ENCODE results near the gene TSPO. TPM values are rescaled to one million over a fixed set of nuclear protein-coding genes. Genes with fewer than 3 reads are reported as not detected.

Gene TSPO
- total RNA-seq, 6 experiments from 2014 or later = 325 to 442 (median 361) TPM

DNA sequence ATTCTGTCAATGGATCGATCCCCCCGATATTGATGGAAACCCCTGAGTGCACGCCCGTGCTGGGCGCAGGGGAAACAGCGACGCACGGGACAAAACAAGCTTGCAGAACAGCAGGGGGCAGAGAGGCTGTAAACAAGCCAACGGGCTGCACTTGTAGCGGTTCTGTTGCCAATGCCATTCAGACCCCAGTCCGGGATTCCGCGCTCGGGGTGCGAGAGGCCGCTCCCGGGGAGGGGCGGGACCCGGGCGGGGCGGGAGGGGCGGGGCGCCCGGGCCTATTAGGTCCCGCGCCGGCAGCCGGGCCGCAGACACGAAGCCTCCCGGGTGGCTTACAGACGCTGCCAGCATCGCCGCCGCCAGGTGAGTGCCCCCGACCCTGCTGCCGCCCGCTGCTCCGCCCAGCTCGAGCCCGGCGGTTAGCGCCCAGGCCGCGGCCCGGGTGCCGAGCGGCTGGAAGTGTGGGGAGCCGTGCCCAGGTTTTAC is 40.9 kb upstream of the TSPO start, which contains the start of gene BIK:
BIK (plus strand) TSS at position 307 of the 483 bp plus-strand sequence. CDS start 13,273 bp downstream, outside the sequence.
- no peaks in the 10 kb centered on the region for H3K36me3 Mint-ChIP-seq (ENCODE audit: low read depth)
- H3K4me3 Mint-ChIP-seq = peak within 1 kb of the TSS; percentile 76
- no peak for DNase-seq
- no peaks in the 10 kb centered on the region for H3K9me3 Mint-ChIP-seq
- H3K27me3 Mint-ChIP-seq (ENCODE audit: insufficient read depth) = peaks cover 32% of the 10 kb centered on the region
- TF ChIP-seq, protein P1, sequence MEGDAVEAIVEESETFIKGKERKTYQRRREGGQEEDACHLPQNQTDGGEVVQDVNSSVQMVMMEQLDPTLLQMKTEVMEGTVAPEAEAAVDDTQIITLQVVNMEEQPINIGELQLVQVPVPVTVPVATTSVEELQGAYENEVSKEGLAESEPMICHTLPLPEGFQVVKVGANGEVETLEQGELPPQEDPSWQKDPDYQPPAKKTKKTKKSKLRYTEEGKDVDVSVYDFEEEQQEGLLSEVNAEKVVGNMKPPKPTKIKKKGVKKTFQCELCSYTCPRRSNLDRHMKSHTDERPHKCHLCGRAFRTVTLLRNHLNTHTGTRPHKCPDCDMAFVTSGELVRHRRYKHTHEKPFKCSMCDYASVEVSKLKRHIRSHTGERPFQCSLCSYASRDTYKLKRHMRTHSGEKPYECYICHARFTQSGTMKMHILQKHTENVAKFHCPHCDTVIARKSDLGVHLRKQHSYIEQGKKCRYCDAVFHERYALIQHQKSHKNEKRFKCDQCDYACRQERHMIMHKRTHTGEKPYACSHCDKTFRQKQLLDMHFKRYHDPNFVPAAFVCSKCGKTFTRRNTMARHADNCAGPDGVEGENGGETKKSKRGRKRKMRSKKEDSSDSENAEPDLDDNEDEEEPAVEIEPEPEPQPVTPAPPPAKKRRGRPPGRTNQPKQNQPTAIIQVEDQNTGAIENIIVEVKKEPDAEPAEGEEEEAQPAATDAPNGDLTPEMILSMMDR (IDR thresholded peaks at IDR 0.05) = peak; percentile 39; the same call in 1 of the 2 replicates
- H3K27ac Mint-ChIP-seq = no peak within 1 kb of the TSS
- H3K4me1 Mint-ChIP-seq (ENCODE audit: low read depth) = no peaks in the 10 kb centered on the region

DNA sequence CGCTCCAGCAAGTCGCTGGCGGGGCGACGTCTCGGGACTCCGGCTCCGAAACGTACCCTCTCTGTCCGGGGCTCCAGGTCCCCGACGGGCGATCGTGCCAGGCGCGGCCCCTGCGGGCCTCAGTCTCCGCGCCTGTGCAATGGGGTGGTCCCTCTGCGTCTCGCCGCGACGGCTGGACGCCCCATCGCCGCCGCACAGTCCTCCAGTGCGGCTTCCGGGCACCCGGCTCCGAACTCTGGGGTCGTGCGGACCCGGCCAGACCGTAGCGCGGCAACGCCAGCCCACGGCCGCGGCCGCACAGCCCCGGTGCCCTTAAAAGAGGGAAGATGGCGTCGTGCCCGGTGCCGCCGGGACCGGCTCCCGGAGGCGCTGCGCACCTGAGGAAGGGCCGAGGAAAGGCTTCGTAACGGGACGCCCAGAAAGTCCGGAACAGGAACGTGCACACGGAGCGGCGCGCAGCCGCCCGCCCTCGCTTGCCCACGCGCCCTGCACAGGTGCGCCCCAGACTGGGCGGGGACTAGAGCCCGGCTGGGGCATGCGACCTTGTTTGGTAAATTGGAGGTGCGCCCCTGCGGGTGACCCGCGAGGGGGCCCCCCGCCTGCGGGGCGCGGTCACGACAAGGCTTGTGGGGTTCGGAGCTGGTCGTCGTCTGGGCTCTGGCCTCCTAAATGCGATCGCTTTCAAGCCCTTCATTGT is 40.3 kb upstream of the TSPO start:
- no peak for DNase-seq
- H3K4me3 Mint-ChIP-seq = peak overlapping the region; percentile 61; the same call in 1 of the 2 replicates
- H3K4me1 Mint-ChIP-seq (ENCODE audit: low read depth) = no peaks in the 10 kb centered on the region
- no peaks in the 10 kb centered on the region for H3K36me3 Mint-ChIP-seq (ENCODE audit: low read depth)
- H3K27me3 Mint-ChIP-seq (ENCODE audit: insufficient read depth) = peaks cover 37% of the 10 kb centered on the region
- H3K27ac Mint-ChIP-seq = no peak overlapping the region
- no peaks in the 10 kb centered on the region for H3K9me3 Mint-ChIP-seq
- TF ChIP-seq, protein P1 (IDR thresholded peaks at IDR 0.05) = no peak

DNA sequence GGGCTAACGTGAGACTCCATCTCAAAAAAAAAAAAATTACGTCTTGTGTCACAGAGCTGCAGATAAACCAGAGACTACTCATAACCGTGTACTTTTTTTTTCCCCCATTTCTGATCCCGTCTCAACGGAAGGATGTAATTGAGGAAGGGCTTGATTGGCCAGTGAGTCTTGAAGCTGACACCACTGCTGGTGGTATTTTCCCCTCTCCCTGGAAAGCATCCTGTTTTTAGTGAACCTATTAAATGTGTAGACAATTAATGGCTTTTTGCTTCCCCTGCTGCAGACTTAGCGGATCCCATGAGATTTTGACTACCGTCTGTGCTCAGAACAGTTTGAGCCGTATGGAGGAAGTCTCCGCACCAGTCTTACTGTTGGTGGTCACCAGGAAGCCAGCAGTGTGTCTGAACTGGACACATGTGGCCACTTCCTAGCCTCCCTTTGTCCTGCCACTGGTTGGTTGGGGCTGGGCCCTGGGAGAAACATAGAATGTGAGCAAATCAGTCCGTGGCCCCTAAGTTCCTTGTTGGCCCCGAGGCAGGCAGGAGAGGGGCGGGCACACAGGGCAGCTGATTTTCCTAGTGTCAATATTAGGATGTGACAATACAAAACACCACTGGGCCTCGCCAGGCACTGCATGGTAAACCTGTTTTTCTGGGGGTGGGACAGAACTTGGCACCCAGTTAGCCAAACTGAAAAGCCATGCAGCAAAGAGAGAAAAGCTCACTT is 37.7 kb upstream of the TSPO start:
- H3K4me3 Mint-ChIP-seq = no peak overlapping the region
- no peak overlapping the region for H3K27ac Mint-ChIP-seq
- TF ChIP-seq, protein P1 (IDR thresholded peaks at IDR 0.05) = no peak
- H3K9me3 Mint-ChIP-seq = no peaks in the 10 kb centered on the region
- peaks cover 36% of the 10 kb centered on the region for H3K27me3 Mint-ChIP-seq (ENCODE audit: insufficient read depth)
- no peaks in the 10 kb centered on the region for H3K36me3 Mint-ChIP-seq (ENCODE audit: low read depth)
- DNase-seq = no peak
- no peaks in the 10 kb centered on the region for H3K4me1 Mint-ChIP-seq (ENCODE audit: low read depth)

DNA sequence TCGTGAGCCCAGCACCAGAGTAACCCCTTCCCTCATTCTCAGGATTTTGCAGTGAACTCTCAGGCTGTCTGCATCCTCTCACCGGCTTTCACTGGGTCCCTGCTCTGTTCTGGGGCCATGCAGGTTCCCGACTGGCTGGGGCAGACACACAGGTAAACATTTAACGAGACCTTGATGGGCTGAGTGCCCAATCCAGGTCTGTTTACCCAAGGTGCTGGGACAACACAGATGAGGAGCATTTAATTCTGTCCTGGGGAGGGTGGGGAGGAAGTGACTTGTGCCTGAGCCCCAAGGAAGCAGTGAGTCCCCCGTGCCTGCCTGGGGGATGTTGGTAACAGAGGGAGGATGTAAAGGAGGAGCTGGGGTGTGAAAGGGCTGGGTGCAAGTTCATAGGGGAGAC is 36.4 kb upstream of the TSPO start:
- DNase-seq = no peak
- H3K4me1 Mint-ChIP-seq (ENCODE audit: low read depth) = no peaks in the 10 kb centered on the region
- no peak overlapping the region for H3K4me3 Mint-ChIP-seq
- no peaks in the 10 kb centered on the region for H3K36me3 Mint-ChIP-seq (ENCODE audit: low read depth)
- H3K9me3 Mint-ChIP-seq = no peaks in the 10 kb centered on the region
- TF ChIP-seq, protein P1 (IDR thresholded peaks at IDR 0.05) = no peak
- H3K27ac Mint-ChIP-seq = no peak overlapping the region
- H3K27me3 Mint-ChIP-seq (ENCODE audit: insufficient read depth) = peaks cover 32% of the 10 kb centered on the region

DNA sequence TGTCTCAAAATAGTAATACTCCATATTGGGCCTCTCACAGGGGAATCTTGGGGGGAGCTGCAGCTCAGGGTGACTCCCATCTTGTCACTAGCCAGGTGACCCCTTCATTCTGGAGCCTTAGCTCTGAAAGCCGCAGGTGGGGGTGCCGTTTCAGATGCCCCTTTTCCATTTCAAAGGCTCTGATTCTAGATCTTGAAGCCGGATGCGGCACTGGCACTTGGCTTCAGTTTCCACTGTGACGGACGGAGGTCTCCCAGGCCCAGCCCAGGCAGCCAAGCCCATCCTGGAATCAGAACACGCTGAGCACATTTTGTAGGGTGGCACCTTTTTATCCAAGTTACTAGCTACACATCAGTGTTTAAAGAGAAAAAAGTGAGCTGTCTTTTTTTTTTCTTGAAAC is 34.4 kb upstream of the TSPO start:
- no peaks in the 10 kb centered on the region for H3K9me3 Mint-ChIP-seq
- TF ChIP-seq, protein P1 (IDR thresholded peaks at IDR 0.05) = no peak
- H3K27ac Mint-ChIP-seq = no peak overlapping the region
- H3K4me3 Mint-ChIP-seq = no peak overlapping the region
- H3K36me3 Mint-ChIP-seq (ENCODE audit: low read depth) = no peaks in the 10 kb centered on the region
- DNase-seq = no peak
- H3K27me3 Mint-ChIP-seq (ENCODE audit: insufficient read depth) = peaks cover 25% of the 10 kb centered on the region
- no peaks in the 10 kb centered on the region for H3K4me1 Mint-ChIP-seq (ENCODE audit: low read depth)
